Mammary epithelial cell (primary cell): ENCODE measurements around the gene CDC25B.

Experiments used
- CTCF ChIP-seq, 2 donors: IDR thresholded peaks in 1 of 2; conservative IDR thresholded peaks in 1 of 2; 2 replicates each; pipeline ENCODE4 v1.5.1; 2011 to 2012; ENCODE audit warnings: inconsistent platforms in 2 of 2, low read length in 2 of 2, mild to moderate bottlenecking in 2 of 2, control low read depth in 1 of 2, low read depth in 1 of 2; ENCODE audit not compliant: insufficient read depth in 1 of 2; ENCODE audit errors: extremely low read depth in 1 of 2
- EZH2 ChIP-seq: IDR thresholded peaks from 2 replicates; pipeline ENCODE4 v1.6.1; 2012; ENCODE audit warnings: low read length, inconsistent platforms, borderline replicate concordance

GRCh38 chr20:3846378-3846739, 50.2 kb downstream of the CDC25B start:
- TF ChIP-seq EZH2 (no peak), CTCF (conservative IDR thresholded peaks at IDR 0.05 in 1 of 2, IDR thresholded peaks at IDR 0.05 in 1 of 2; ENCODE audit: extremely low read depth in 1 of 2, insufficient read depth in 1 of 2, low read depth in 1 of 2, low read length in 2 of 2) (no peak)
